RWPE2 (cell line): ENCODE data around the gene UGGT2.

ENCODE experiments used
- ATAC-seq: fragments of 200-7000 bp; cut with Tn5 transposase; 3 replicates; pipeline ENCODE4 v1.9.1; 2021; ENCODE audit warnings: low read depth
- DNase-seq: peaks from one replicate; pipeline ENCODE4 v3.0.0-alpha.2; 2020; ENCODE audit warnings: low spot score
- H3K27ac ChIP-seq: fragments of 450-650 bp; 2 replicates; pipeline ENCODE4 v1.5.1; 2017; ENCODE audit warnings: mild to moderate bottlenecking; ENCODE audit not compliant: poor library complexity, severe bottlenecking
- H3K27me3 ChIP-seq: fragments of 250-450 bp; sonication (Bioruptor Pico); 2 replicates; pipeline ENCODE4 v1.5.1; 2021; ENCODE audit warnings: mild to moderate bottlenecking, moderate library complexity; ENCODE audit not compliant: insufficient read depth, poor library complexity, severe bottlenecking
- H3K36me3 ChIP-seq: fragments of 250-450 bp; sonication (Bioruptor Pico); 2 replicates; pipeline ENCODE4 v1.5.1; 2020; ENCODE audit warnings: low read depth, mild to moderate bottlenecking, moderate library complexity
- H3K4me1 ChIP-seq: fragments of 250-450 bp; sonication (Bioruptor Pico); 2 replicates; pipeline ENCODE4 v1.5.1; 2021; ENCODE audit warnings: mild to moderate bottlenecking, moderate library complexity; ENCODE audit not compliant: insufficient read depth, poor library complexity, severe bottlenecking
- H3K4me3 ChIP-seq: fragments of 250-450 bp; sonication (Bioruptor Pico); 2 replicates; pipeline ENCODE4 v1.5.1; 2021; ENCODE audit warnings: mild to moderate bottlenecking, moderate library complexity; ENCODE audit not compliant: severe bottlenecking
- H3K9me3 ChIP-seq: fragments of 250-450 bp; sonication (Bioruptor Pico); 2 replicates; pipeline ENCODE4 v1.5.1; 2021; ENCODE audit warnings: mild to moderate bottlenecking, moderate library complexity; ENCODE audit not compliant: severe bottlenecking
- TF ChIP-seq, protein P1 (sequence below): fragments of 450-650 bp; IDR thresholded peaks from one replicate; pipeline ENCODE4 v1.5.1; 2017; ENCODE audit warnings: mild to moderate bottlenecking, moderate library complexity; ENCODE audit not compliant: poor library complexity, severe bottlenecking

Gene UGGT2

DNA sequence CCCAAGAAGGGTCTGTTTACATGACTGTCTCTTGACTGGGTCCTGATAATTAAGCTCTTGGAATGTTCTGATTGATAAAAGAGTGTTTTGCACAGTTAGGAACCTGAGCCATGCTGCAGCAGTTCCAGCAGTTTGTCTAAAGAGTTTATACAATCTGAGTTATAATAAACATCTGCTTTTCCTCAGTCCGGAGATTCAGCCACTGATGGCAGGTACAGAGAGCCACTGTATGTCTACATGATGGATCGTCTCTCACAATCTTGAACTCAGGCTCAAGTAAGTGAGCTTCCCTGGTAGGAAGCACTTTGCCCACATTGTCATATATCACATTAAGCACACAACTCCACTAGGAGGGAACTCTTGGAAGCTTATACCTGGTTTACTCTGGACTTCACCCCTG lies 84.3 kb downstream of the UGGT2 start:
- no peaks in the 10 kb centered on the region for H3K4me1 ChIP-seq
- DNase-seq, result no peak
- TF ChIP-seq, protein P1, sequence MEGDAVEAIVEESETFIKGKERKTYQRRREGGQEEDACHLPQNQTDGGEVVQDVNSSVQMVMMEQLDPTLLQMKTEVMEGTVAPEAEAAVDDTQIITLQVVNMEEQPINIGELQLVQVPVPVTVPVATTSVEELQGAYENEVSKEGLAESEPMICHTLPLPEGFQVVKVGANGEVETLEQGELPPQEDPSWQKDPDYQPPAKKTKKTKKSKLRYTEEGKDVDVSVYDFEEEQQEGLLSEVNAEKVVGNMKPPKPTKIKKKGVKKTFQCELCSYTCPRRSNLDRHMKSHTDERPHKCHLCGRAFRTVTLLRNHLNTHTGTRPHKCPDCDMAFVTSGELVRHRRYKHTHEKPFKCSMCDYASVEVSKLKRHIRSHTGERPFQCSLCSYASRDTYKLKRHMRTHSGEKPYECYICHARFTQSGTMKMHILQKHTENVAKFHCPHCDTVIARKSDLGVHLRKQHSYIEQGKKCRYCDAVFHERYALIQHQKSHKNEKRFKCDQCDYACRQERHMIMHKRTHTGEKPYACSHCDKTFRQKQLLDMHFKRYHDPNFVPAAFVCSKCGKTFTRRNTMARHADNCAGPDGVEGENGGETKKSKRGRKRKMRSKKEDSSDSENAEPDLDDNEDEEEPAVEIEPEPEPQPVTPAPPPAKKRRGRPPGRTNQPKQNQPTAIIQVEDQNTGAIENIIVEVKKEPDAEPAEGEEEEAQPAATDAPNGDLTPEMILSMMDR, result no peak
- H3K27ac ChIP-seq, result no peak overlapping the region
- H3K27me3 ChIP-seq, result no peaks in the 10 kb centered on the region
- no peaks in the 10 kb centered on the region for H3K9me3 ChIP-seq
- no peak for ATAC-seq
- peaks cover 10% of the 10 kb centered on the region; the same call in 1 of the 2 replicates for H3K36me3 ChIP-seq
- no peak overlapping the region for H3K4me3 ChIP-seq

DNA sequence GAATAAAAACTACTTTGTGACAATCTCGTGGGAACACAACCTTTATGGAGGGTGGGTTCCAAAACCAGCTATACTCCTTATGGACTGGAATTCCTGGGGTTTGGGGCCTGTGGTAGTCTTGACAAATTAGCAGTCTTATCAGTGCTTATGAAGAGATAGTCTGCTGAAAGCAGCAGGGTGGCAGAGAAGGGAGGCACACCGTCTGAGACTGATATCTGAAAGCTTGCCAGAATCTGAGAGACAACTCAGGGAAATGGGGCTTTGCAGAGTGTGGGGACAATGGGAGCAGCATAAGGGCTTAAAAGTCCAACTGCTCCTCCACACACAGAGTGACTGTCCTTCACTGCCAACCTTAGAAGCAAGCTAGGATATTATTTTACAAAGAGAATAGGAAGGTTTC lies 95.9 kb downstream of the UGGT2 start:
- H3K9me3 ChIP-seq, result no peaks in the 10 kb centered on the region
- TF ChIP-seq, protein P1, result no peak
- DNase-seq, result no peak
- no peaks in the 10 kb centered on the region for H3K4me1 ChIP-seq
- ATAC-seq, result no peak
- H3K36me3 ChIP-seq, result peaks cover 11% of the 10 kb centered on the region; the same call in 1 of the 2 replicates
- H3K4me3 ChIP-seq, result no peak overlapping the region
- H3K27me3 ChIP-seq, result no peaks in the 10 kb centered on the region
- H3K27ac ChIP-seq, result no peak overlapping the region

DNA sequence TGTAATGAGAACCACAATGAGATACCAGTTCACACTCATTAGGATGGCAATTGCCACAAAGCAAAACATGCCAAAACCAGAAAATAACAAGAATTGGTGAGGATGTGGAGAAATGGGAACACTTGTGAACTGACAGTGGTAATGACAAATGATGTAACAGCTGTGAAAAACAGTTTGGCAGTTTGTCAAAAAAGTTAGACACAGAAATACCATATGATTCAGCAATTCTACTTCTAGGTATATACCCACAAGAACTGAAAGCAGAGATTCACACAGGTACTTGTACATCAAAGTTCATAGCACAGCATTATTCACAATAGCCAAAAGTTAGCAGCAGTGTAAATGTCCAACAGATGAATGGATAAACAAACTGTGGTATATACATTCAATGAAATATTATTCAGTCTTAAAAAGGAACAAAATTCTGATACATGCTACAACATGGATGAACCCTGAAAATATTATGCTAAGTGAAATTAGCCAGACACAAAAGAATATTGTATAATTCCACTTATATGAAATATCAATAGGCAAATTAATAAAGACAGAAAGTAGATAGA lies 96.5 kb downstream of the UGGT2 start:
- Histone ChIP-seq H3K9me3 (no peaks in the 10 kb centered on the region), H3K4me3 (no peak overlapping the region), H3K27ac (no peak overlapping the region), H3K36me3 (peaks cover 11% of the 10 kb centered on the region; the same call in 1 of the 2 replicates), H3K4me1 (no peaks in the 10 kb centered on the region), H3K27me3 (no peaks in the 10 kb centered on the region)
- TF ChIP-seq, protein P1, result no peak
- no peak for ATAC-seq
- DNase-seq, result no peak

DNA sequence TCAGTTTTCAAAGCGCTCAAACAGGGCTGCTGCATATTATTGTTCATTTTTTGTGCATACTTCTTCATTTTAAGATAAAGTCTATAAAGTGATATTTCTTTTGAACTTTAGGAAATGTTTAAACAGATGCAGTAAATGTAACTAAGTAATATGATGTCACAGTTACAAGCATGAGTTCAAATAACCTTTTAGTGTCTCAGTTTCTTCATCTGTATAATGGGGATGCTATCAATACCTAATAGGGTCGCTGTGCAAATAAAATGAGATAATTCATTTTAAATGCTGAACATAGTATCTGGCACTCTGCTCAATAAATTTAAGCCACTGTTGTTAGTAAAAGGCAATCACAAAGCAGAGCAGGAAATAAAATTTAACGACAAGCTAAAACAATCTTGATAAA lies 97.5 kb downstream of the UGGT2 start:
- ATAC-seq (no peak), DNase-seq (no peak)
- H3K36me3 ChIP-seq, result peaks cover 5% of the 10 kb centered on the region; the same call in 1 of the 2 replicates
- H3K27me3 ChIP-seq, result no peaks in the 10 kb centered on the region
- no peak overlapping the region for H3K27ac ChIP-seq
- no peaks in the 10 kb centered on the region for H3K4me1 ChIP-seq
- TF ChIP-seq, protein P1, result no peak
- H3K4me3 ChIP-seq, result no peak overlapping the region
- H3K9me3 ChIP-seq, result no peaks in the 10 kb centered on the region

DNA sequence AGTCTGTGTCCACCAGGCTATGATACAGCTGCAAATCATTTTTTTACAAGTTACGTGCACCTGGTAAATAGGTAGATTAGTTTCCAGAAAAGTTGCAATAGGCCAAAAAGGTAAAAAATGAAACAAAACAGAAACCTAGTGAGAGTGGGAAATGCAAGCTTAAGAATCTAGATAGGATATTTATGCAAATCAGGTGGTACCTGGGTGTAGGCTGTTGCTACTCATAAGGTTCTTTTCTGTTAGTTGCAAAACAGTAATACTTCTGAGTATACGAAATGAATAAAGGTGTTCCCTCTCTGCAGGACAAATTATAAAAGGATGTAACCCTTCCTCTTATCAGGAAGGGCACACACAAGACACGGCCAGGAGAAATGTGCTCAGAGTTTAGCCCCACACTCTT lies 97.9 kb downstream of the UGGT2 start:
- Histone ChIP-seq H3K9me3 (no peaks in the 10 kb centered on the region), H3K27me3 (no peaks in the 10 kb centered on the region), H3K36me3 (peaks cover 3% of the 10 kb centered on the region; the same call in 1 of the 2 replicates), H3K4me1 (no peaks in the 10 kb centered on the region), H3K27ac (no peak overlapping the region), H3K4me3 (no peak overlapping the region)
- TF ChIP-seq, protein P1, result no peak
- ATAC-seq, result no peak
- DNase-seq, result no peak
